OCI-LY1 (cell line): ENCODE results near the gene MMRN2.

ENCODE experiments used
- EZH2 ChIP-seq: fragments of 200-600 bp; sonication (generic), shearing (Covaris generic); IDR thresholded peaks from 2 replicates; pipeline ENCODE4 v1.8.0; 2017; ENCODE audit warnings: borderline replicate concordance, mixed run types, mild to moderate bottlenecking, antibody characterized with exemption, low read length, moderate library complexity, mixed read lengths
- TF ChIP-seq, protein P1 (sequence below): fragments of 200-600 bp; sonication (generic), shearing (Covaris generic); IDR thresholded peaks from 2 replicates; pipeline ENCODE4 v1.5.1; 2017; ENCODE audit warnings: mild to moderate bottlenecking, antibody characterized with exemption, low read length, moderate library complexity, mixed read lengths

GRCh38 chr10:86914734-86915133 lies 42.7 kb downstream of the MMRN2 start:
- TF ChIP-seq EZH2: no peak
- TF ChIP-seq, protein P1, sequence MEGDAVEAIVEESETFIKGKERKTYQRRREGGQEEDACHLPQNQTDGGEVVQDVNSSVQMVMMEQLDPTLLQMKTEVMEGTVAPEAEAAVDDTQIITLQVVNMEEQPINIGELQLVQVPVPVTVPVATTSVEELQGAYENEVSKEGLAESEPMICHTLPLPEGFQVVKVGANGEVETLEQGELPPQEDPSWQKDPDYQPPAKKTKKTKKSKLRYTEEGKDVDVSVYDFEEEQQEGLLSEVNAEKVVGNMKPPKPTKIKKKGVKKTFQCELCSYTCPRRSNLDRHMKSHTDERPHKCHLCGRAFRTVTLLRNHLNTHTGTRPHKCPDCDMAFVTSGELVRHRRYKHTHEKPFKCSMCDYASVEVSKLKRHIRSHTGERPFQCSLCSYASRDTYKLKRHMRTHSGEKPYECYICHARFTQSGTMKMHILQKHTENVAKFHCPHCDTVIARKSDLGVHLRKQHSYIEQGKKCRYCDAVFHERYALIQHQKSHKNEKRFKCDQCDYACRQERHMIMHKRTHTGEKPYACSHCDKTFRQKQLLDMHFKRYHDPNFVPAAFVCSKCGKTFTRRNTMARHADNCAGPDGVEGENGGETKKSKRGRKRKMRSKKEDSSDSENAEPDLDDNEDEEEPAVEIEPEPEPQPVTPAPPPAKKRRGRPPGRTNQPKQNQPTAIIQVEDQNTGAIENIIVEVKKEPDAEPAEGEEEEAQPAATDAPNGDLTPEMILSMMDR: no peak
